ENCODE results near the gene CD6. TPM values are rescaled to one million over a fixed set of nuclear protein-coding genes. Genes with fewer than 3 reads are reported as not detected.

The CD6 gene
- polyA plus RNA-seq (2012; ENCODE audit: insufficient read length, low read depth) = 0.46 TPM

GRCh38 chr11:60971520-60971919 lies at the start of gene CD6:
TSS of gene CD6 (plus strand) at chr11:60971680. CDS start at chr11:60971866, 186 bp downstream.
- no peak for TF ChIP-seq REST (IDR thresholded peaks at IDR 0.05; ENCODE audit: insufficient read depth in 1 of 2, low read depth in 2 of 2, low read length in 2 of 2)
- TF ChIP-seq SIN3A (IDR thresholded peaks at IDR 0.05; ENCODE audit: borderline replicate concordance, insufficient read depth, low read length) = no peak
- TF ChIP-seq POLR2AphosphoS5 (IDR thresholded peaks at IDR 0.05; ENCODE audit: low read depth, low read length) = no peak
- TF ChIP-seq TAF1 (IDR thresholded peaks at IDR 0.05; ENCODE audit: borderline replicate concordance, insufficient read depth, low read length) = no peak
- no peak for TF ChIP-seq FOXP2 (optimal IDR thresholded peaks at IDR 0.05; ENCODE audit: borderline replicate concordance, extremely low read depth, extremely low read length, insufficient read depth)

GRCh38 chr11:60921777-60922335 lies 49.6 kb upstream of the CD6 start:
- no peak for TF ChIP-seq POLR2AphosphoS5 (IDR thresholded peaks at IDR 0.05; ENCODE audit: low read depth, low read length)
- no peak for TF ChIP-seq TAF1 (IDR thresholded peaks at IDR 0.05; ENCODE audit: borderline replicate concordance, insufficient read depth, low read length)
- TF ChIP-seq FOXP2 (optimal IDR thresholded peaks at IDR 0.05; ENCODE audit: borderline replicate concordance, extremely low read depth, extremely low read length, insufficient read depth) = no peak
- no peak for TF ChIP-seq REST (IDR thresholded peaks at IDR 0.05; ENCODE audit: insufficient read depth in 1 of 2, low read depth in 2 of 2, low read length in 2 of 2)
- no peak for TF ChIP-seq SIN3A (IDR thresholded peaks at IDR 0.05; ENCODE audit: borderline replicate concordance, insufficient read depth, low read length)

- TF ChIP-seq FOXP2 (optimal IDR thresholded peaks at IDR 0.05; ENCODE audit: borderline replicate concordance, extremely low read depth, extremely low read length, insufficient read depth) (no peak), POLR2AphosphoS5 (IDR thresholded peaks at IDR 0.05; ENCODE audit: low read depth, low read length) (no peak), SIN3A (IDR thresholded peaks at IDR 0.05; ENCODE audit: borderline replicate concordance, insufficient read depth, low read length) (no peak)
Observed at GRCh38 chr11:60922906-60923305, 48.6 kb upstream of the CD6 start.

- TF ChIP-seq POLR2AphosphoS5 (IDR thresholded peaks at IDR 0.05; ENCODE audit: low read depth, low read length) (no peak), REST (IDR thresholded peaks at IDR 0.05; ENCODE audit: insufficient read depth in 1 of 2, low read depth in 2 of 2, low read length in 2 of 2) (no peak), FOXP2 (optimal IDR thresholded peaks at IDR 0.05; ENCODE audit: borderline replicate concordance, extremely low read depth, extremely low read length, insufficient read depth) (no peak), TAF1 (IDR thresholded peaks at IDR 0.05; ENCODE audit: borderline replicate concordance, insufficient read depth, low read length) (no peak), SIN3A (IDR thresholded peaks at IDR 0.05; ENCODE audit: borderline replicate concordance, insufficient read depth, low read length) (no peak)
Observed at GRCh38 chr11:60923326-60923725, 48.2 kb upstream of the CD6 start.

- no peak for TF ChIP-seq SIN3A (IDR thresholded peaks at IDR 0.05; ENCODE audit: borderline replicate concordance, insufficient read depth, low read length)
Observed at GRCh38 chr11:60923800-60924109, 47.7 kb upstream of the CD6 start.

GRCh38 chr11:60924110-60924905 lies 47.2 kb upstream of the CD6 start, which contains the start of gene TMEM132A:
TSS of gene TMEM132A (plus strand) at chr11:60924460. CDS start at chr11:60924634, 174 bp downstream.
- TF ChIP-seq POLR2AphosphoS5 (IDR thresholded peaks at IDR 0.05; ENCODE audit: low read depth, low read length) = no peak; the same call in 1 of the 2 replicates
- no peak for TF ChIP-seq REST (IDR thresholded peaks at IDR 0.05; ENCODE audit: insufficient read depth in 1 of 2, low read depth in 2 of 2, low read length in 2 of 2)
- TF ChIP-seq SIN3A (IDR thresholded peaks at IDR 0.05; ENCODE audit: borderline replicate concordance, insufficient read depth, low read length) = no peak
- TF ChIP-seq FOXP2 (optimal IDR thresholded peaks at IDR 0.05; ENCODE audit: borderline replicate concordance, extremely low read depth, extremely low read length, insufficient read depth) = peak; percentile 77
- peak; percentile 45; the same call in 1 of the 2 replicates for TF ChIP-seq TAF1 (IDR thresholded peaks at IDR 0.05; ENCODE audit: borderline replicate concordance, insufficient read depth, low read length)

Data from PFSK-1 (cell line).